Retinal pigment epithelial cell (primary cell): Measurements from ENCODE around the gene SMAD9.

Experiments used
- DNase-seq: peaks from one replicate; pipeline ENCODE4 v3.0.0-alpha.2; 2010; ENCODE audit warnings: low read depth
- H3K4me3 ChIP-seq: 2 replicates; pipeline ENCODE4 v1.5.1; 2011; ENCODE audit warnings: mild to moderate bottlenecking, low read length, control low read depth, moderate library complexity
- CTCF ChIP-seq: conservative IDR thresholded peaks from 2 replicates; pipeline ENCODE4 v1.5.1; 2011; ENCODE audit warnings: low read depth, low read length, control low read depth, inconsistent platforms

Gene SMAD9

GRCh38 chr13:36918246-36919131 is 1.5 kb downstream of the SMAD9 start:
- peak; percentile 24 for DNase-seq
- TF ChIP-seq CTCF = no peak
- H3K4me3 ChIP-seq = peak overlapping the region; percentile 72

DNA sequence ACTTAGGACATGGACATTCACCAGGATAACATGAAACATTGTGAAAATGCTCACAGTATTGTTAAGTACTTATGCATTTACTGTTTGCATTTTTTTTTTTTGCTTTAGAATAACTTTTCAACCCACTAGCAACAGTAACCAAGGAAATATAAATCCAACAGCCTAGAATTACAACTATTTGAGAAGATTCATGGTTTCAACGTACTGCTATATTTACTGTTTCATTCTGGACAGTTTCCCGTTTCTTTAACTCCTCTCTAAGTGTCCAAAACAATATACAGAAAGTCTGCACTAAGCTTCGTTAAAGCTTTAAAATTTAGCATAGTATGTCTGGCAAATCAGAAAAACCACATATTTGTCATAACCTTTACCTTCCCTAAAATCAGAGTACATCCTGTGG is 2.7 kb downstream of the SMAD9 start:
- DNase-seq = no peak
- H3K4me3 ChIP-seq = no peak overlapping the region
- TF ChIP-seq CTCF = no peak

- DNase-seq = no peak
- TF ChIP-seq CTCF = no peak
Observed at GRCh38 chr13:36915896-36916640, 4.0 kb downstream of the SMAD9 start.

GRCh38 chr13:36915106-36915505 is 4.9 kb downstream of the SMAD9 start:
- DNase-seq = no peak
- no peak overlapping the region for H3K4me3 ChIP-seq
- TF ChIP-seq CTCF = no peak

More at GRCh38 chr13:36915896-36916640, 4.0 kb downstream of the SMAD9 start:
- H3K4me3 ChIP-seq = no peak overlapping the region

DNA sequence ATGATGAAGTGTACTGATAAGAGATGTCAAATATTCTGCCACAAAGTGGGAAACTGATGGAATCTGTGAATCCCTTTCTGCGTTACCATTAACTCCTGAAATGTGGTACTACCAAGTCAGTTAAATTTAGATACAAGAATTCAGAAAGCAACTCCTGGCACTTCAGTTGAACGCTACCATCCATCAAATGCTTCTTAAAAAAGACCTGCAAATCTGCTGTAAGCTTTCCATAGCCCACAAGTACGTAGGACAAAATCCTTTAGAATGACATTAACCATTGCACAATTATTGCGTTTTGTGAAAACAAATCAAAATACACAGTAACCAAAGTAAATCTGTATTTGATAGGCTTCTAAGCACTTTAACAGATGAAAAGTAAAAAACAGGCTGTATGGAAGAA is 5.4 kb downstream of the SMAD9 start:
- no peak for DNase-seq
- no peak overlapping the region for H3K4me3 ChIP-seq
- no peak for TF ChIP-seq CTCF

GRCh38 chr13:36913463-36913862 is 6.6 kb downstream of the SMAD9 start:
- no peak for TF ChIP-seq CTCF
- no peak for DNase-seq

More at GRCh38 chr13:36913463-36913862, 6.6 kb downstream of the SMAD9 start:
- H3K4me3 ChIP-seq = no peak overlapping the region
